Activated CD4-positive, alpha-beta T cell treated with anti-CD3 and anti-CD28 coated beads, Interleukin-2, amount 50 U/mL, for 1 hour (primary cell): Measurements from ENCODE around the gene BMAL1.

Source experiments
- DNase-seq: peaks from one replicate; pipeline ENCODE4 v3.0.0-alpha.2; 2020

BMAL1 gene

DNA sequence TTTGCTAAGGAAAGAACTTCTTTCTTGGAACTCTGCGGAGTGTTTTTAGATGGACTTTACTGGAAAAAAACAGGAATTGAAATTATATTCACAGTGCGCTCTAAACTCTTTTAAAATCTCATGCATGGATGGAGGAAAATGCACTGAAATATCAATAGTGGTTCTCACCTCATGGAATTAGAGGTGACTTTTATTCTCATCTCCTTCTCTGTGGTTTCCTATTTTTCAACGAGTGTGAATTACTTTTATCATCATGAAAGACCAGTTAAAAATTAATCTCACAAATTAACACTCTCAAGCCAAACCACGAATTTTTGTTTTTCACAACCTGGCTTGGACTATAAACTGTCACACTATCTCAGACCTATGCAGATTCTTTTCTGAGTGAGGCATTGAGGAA lies 16.6 kb downstream of the BMAL1 start:
- DNase-seq: no peak

DNA sequence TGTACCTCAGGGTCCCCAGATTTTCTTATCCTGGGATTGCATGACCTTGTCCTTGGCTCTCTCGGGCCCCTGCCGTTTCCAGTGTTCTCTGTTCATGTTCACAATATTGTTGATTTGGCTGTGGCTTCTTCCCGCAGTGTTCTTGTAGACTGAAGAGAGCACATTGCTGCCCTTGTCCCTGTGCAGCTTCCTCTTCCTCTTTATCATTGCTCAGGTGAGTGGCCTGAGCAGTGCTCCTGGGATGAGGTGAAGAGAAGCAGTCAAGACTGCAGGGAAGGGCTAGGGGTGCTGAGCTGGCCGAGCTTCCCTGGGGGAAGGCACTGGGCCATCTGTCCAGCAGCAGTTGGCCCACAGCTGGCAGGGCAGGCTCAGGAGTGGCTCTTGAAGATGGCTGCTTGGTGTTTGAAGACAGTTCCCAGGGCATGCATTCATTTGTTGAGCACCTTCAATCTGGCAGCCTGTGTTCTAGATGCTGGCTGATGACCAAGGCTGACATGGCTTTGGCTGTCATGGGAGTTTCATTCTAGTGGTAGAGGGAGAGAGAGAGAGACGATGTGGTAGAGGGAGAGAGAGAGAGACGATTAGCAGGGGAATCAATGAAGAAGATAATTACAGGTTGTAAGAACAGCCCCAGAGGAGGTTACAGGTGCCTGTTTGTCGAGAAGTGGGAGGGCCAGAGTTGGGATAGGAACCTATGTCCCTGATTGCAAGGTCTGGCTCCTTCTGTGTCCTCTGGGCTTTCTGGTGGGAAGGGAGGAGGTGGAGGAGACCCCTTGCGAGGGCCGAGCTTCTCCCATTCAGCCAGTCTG lies 17.4 kb downstream of the BMAL1 start:
- no peak for DNase-seq

DNA sequence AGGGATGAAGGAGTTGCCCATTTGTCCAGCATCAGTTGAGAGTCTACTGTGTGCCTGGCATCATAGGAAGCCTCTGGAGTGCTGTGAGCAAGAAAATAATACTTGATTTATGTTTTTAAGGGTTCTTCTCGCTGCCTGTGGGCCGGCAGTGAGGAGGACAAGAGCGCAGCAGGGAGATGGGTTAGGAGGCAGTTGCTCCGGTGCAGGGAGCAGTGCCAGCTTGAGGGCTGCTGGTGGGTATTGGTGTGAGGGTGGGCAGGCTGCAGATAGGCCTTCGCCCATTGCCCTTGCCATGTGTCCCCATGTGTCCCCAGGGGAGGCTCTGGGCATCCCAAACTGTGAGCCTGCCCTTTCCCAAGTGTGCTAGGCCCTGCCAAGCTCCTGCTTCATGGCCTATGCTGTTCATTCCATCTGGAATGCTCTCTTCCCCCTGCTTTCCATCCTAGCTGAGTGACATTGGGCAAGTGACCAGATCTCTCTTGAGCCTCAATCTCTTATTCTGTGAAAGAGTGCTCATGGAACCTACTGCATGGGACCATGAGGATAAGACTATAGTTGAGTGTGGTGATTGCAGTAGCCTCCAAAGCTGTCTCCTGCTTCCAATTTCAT lies 19.8 kb downstream of the BMAL1 start:
- DNase-seq: no peak

DNA sequence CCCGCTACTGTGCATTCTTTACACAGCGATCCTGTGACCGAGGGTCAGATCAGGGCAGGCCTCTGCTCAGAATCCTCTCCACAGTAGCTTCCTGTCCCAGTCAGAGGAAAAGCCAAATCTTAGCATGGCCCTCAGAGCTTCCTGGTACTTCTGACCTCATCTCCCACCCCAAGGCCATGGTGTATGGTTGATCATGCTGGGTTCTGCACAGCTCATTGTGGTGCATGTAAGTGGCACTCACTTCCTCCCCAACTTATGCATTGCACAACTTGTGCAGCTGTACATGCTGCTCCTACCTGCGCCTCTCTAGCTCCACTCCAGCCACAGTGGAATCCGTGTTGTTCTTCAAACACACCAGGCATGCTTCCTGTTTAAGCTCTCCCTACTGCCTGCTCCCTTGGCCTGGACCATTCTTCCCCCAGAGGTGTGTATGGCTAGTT lies 20.3 kb downstream of the BMAL1 start:
- no peak for DNase-seq

DNA sequence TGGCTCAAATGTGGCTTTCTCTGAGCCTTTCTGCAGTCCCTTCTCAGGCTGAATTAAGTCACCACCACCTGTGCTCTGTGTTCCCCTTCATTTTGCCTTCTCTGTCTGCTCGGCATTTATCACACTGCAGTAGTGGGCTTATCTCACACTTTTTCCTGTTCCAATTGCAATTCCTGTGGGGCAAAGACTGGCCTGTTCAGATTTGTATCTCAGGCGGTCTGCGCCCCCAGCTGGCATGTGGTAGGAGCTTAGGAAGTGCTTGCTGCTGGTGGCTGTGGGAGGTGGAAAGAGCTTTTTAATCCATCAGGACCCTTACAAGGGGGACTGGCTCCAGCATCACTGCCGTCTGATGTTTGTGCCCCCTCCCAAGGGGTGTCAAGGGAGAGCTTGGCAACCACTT lies 21.2 kb downstream of the BMAL1 start:
- DNase-seq: no peak

DNA sequence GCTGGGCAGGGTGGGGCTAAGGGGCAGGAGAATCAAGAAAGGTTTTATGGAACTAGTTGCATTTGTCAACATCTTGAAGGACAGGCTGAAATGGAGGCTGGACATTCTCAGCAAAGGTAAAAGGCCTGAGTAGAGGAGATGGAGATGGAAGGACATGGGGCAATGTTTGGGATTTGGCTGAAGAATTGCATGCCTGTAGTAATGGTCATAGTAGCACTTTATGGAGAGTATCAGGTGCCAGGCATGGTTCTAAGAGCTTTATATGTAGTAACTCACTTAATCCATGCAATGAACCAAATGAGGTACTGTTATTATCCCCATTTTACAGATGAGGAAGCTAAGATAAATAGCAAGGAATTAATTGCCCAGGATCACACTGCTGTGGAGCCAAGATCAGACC lies 23.9 kb downstream of the BMAL1 start:
- no peak for DNase-seq

DNA sequence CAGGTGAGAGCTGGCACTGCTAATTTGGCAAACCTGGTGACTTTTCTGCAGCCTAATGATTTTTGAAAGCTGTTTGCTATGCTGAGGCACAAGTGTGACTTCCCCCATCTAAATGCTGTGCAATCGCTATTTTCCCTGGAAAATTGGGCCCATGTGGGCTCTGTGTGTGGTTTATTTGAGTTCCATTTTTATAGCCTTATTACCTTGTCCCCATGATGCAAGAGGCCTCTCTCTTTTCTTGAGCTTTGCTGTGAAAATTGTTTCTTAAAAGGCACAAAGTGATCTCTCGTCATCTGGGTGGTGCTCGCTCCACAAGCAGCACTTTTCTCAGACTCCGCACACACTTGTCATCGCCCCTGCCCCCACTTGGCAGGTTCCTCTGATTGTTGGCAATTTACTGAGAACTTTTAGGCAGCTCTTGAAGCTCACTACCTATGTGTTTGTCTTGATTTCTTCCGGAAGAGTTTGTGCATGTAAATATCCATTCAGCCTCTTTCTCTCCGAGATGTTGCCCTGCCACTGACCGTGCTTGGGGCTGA lies 24.9 kb downstream of the BMAL1 start:
- no peak for DNase-seq

DNA sequence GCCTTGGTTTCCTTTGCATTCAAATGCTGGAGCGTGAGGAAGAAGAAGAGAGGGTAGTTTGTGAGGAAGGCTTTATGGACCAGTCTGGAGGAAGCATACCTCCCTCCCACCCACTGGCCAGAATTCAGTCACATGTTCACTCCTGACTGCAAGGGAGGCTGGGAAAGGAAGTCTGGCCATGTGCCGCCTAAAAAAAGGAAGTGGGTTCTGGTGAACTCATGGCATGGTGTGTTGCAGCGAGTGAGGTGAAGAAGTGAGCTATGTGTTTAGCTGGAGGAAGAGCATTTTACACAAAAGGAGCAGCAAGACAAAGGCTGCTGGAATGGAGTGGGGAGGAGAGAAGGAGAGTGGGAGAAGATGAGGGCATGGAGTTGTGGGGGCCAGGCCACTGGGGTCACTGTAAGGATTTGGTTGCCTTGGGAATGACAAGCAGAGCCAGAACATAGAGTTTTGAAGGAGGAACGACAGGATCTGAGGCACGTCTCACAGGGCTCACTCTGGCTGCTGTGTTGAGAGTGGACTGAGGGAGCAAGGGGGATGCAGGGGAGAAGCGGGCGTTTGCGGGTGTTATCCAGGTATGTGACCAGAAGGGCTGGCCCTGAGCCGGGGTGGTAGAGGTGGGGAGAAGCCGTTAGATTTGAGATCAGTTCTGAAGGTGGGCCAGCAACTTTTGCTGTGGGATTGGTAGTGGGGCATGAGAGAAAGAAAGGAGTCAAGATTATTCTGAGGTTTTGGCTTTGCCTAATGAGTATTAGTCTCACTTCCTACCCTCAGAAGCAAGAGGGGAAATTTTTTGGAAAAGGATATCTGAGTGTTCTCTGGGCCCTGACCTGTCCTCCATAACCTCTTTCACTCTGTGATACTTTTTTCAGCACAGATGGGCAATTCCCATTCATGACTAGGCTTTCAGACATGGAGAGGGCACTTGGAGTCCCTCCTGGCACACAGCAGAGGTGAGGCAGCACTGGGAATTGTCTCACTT lies 26.4 kb downstream of the BMAL1 start:
- no peak for DNase-seq

DNA sequence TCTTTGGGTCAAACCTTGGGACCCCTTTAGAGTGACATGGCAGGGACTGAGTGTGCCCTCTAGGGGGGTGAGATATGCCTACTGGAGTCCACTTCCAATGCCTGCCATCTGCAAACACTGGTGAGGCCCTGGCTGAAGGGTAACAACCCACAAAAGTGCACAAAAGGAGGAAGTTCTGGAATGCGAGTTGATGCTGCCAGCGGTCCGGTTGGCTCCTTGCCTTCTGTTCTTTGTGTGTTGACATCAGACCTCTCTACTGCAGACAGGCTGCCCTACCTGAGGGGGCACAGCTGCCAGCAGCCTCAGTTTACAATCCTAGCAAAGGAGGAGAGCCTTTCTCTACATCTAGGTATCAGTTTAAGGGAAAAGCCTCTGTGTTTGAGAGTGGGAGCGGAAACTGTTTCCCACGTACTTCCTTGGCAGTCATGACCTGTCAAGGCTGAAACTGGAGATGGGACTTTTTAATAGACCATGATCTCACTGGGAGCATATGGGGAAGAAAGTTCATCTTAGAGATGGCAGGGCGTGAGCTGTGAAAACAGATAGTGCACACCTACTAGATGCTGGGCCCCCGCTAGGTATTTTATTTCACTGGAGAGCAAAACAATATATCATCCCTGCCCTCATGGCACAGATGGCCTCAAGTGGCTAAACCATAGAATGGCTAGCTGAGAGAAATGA lies 27.2 kb downstream of the BMAL1 start:
- no peak for DNase-seq

DNA sequence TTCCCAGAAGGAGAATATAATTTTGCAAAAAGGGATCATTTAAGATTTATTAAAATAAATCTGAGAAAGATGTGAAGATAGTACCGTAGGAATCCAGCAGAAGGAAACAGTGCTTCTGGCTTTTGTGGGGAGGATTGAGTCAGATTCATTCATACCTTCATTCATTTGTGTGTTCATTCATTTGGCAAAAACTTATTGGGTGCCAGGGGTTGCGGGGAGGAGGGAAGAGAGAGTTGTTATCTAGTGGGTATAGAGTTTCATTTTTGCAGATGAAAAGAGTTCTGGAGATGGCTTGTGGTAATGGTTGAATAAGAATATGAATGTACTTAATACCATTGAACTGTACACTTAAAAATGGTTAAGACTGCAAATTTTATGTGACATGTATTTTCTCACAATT lies 31.1 kb downstream of the BMAL1 start:
- no peak for DNase-seq

DNA sequence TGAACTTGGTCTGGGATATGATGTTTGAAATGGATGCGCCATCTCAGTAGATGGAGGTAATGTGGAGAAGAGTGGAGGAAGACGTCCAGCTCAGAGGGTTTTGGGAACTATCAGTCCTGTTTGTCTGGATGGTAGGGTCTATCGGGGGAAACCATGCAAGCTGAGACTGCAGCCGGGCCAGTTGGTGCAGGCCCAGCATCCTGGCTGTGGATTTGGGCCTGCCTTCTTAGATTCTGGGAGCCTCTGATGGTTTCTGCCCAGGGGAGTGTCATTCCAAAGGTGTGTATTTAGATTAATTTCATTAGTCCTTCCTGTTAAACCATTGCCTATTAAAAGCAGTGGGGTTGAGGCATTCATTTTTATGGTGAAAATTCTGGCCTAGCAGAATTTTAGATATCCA lies 31.6 kb downstream of the BMAL1 start:
- DNase-seq: no peak

DNA sequence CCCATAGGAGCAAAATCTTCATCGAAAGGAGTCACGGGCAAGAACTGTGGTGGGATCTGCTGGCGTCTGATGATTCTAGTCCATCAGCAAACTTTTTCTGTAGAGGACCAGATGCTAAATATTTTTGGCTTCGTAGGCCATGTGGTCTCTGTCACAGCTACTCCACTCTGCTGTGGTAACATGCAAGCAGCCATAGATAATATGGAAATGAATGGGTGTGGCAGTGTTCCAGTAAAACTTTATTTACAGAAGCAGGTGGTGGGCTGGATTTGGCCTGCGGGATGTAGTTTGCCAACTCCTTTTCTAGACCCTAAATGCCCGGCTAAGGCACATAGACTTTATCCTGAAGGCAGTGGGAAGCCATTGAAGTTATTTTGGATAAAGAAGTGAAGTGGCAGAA lies 32.9 kb downstream of the BMAL1 start:
- no peak for DNase-seq

DNA sequence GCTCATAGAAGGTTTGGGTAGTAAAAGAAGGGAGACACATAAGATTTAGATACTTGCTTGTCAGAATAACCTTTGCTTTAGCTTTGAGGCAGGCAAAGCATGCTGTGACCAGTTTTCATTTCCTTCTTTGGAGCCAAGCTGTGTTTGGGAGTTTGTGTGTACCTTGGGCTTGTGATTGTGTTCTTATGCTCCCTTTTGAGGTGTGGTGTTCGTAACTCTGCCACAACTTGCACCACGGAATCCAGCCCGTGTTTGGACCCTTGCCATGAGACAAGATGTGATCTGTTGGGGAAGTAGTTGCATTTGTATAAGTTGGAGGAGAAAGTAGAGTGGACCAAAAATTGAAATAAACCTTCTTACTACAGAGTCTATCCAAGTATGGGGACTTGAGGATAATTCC lies 34.0 kb downstream of the BMAL1 start:
- no peak for DNase-seq

DNA sequence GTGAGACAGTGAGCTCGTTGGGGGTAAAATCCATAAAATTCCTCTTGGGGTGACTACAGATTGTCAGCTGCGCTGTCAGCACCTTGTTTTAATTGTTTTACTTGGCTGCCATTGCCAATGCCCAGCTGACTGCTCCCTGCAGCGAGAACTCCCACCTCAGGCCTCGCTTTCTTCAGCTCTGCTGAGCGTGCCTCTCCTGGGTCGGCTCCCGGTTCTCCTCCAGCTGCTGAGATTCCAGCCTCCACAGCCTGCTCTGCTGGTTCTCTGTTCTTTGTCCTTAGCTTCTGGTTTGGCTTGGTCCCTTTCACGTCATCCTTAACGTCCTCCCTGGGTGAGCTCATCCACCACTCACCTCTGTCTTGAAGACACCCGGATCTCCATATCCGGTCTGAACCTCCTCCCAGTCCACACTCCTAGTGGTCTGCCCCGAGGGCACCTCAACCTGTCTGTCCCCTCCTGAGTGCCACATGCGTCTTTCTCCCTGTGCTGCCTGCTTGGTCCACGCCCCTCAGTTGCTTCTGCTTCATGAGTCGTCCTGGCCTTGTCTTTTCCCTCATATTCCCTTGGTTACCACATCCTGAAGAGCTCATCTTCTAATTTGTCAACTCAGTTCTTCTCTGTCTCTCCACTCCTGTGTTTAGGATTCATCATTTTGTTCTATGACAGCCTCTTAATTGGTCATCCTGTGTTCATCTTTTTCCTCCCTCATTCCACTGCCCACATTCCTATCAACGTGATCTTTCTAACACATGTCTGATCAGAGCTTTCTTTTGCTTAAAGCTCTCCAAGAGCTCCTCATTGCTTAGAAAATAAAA lies 35.6 kb downstream of the BMAL1 start:
- DNase-seq: no peak

DNA sequence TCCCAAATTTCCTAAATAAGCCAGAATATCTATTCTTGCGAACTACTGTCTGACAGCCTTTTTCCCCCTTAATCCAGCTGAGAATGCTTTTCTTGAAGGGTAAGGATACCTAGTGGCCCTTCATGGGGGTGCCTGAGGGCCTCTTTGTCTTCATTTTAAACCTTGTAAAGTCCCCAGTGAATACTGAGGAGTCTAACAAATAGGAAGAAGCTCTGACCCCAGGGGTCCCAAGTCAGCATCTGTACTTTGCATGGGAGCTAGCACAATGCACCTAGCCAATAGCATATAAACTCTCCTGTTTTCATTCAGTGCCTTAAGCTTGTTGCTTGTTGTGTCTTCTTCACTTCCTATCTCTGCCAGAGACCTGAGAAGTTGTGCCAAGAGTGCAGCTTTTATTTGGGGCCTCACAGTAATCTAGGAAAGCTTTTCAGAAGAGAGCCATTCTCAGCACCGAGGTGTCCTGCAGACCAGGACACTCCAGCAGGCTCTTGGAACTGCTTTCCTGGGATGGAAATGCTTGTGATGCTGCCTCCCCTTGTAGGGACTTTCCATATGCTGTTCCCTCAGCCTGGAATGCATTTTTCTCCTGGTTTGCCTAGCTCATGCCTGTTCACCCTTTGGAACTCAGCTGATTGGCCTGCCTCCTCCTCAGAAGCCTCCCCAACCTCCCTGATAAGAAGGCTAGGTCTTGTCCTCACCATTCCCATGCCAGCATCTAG lies 37.2 kb downstream of the BMAL1 start:
- DNase-seq: no peak

DNA sequence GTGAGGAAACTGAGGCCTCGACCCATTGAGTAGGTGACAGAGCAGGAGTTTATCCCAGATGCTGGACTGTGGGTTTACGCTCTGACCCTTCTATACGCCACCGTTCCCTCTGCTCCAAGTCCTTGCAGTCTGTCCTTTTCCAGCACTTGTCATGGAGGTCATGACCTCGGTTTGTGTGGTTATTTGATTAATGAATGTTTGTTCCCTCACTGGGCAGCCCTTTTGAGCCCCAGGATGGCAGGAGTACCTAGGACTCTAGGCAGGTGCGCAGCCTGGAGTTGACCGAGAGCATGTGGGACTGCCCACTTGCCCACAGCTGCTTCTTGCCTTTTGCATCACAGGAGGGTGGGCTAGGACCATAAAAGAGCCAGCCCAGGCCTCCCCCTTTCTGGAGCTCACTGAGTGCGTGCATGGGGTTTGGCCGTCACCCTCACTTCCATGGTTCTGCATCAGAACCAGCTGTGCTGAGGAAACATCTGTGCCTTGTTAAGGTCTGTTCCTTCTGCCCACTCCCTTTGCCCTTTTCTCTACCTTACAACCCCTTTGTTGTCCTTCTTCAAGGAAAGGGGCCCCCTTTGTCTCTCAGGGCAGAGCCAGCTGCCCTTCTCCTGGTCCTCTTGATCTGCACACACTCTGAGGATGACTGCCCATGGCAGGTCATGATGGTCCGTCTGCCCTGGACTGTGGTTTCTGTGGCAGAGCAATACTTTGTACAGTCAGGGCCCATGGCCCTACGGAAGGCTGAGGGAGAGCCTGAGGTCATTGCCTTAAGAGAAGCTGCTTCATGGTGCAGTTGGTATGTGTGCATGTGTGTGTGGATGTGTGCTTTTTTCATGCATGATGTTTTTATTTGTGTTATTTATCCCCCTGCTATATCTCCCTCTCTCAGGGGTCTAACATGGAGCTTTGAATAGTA lies 38.2 kb downstream of the BMAL1 start:
- no peak for DNase-seq

DNA sequence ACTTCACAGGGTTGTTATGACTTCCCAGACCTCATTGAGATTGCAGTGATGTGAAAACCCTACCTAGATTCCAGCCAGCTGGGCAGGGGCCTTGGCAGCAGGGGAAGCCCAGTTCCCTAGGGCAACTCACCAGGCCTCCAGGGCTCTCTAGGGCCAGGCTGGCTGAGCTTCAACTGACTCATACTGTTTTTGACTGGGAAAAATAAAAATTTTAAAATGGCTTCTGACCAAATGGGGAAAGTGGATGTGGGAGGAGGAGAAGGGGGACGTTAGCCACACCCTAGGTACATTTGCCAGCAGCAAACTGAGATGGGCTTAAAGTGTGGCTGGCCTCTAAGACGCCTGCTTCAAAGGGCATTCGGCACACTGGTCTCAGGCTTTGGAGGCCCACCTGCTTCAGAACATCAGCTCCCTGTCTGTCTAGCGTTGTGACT lies 39.0 kb downstream of the BMAL1 start:
- DNase-seq: no peak

DNA sequence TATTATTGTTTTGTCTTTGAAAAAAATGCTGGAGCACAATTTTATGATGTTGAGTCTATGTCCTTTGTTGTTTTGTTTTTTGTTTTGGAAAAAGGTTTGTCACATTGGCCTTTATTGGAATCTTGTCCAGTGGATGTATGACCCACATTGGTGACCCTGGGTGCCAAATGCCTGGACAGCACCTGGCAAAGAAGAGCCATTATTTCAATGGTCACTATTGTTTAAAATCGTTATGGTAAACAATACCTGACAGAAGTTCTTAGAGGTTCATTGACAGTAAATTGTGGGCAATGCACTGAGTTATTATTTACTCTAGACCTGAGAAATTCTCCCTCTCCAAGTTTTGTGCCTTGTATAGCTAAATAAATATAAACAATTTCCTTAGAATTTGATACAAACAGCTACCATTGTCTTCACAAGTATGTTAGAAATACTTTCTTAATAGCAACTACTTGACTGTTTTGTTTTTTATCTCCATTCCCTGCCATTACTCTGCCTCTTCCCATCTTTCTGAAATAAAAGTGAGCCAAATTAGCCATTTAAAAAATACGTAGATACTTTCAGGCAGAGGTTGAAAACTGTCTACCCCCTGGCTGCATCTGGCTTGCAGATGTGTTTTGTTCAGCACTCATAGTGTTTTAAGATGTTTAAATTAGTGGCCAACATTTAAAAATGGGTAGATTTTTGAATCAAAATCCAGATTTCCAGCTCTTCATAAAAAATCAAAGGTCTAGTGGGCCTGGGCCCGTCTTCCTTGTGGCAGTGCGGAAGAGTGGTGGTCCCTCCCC lies 39.9 kb downstream of the BMAL1 start:
- DNase-seq: no peak
